Measurements from ENCODE around the gene SERPINF2.
"Not testable (repeated sequence)": the region's sequence is repeated elsewhere in the genome, so short reads cannot be mapped to it uniquely, and the experiment has no call there.

The SERPINF2 gene

GRCh38 chr17:1792495-1793446 is 50.1 kb downstream of the SERPINF2 start:
- DNase-seq (ENCODE audit: low read depth) = no peak

GRCh38 chr17:1793447-1793806 is 50.8 kb downstream of the SERPINF2 start:
- DNase-seq (ENCODE audit: low read depth) = no peak

GRCh38 chr17:1796800-1797199 is 54.1 kb downstream of the SERPINF2 start:
- DNase-seq (ENCODE audit: low read depth) = no peak

GRCh38 chr17:1797323-1797722 is 54.7 kb downstream of the SERPINF2 start:
- DNase-seq (ENCODE audit: low read depth) = no peak

- DNase-seq (ENCODE audit: low read depth) = not testable (repeated sequence)
Observed at GRCh38 chr17:1797846-1798245, 55.2 kb downstream of the SERPINF2 start.

GRCh38 chr17:1800240-1800639 is 57.6 kb downstream of the SERPINF2 start:
- DNase-seq (ENCODE audit: low read depth) = no peak

GRCh38 chr17:1800712-1801111 is 58.0 kb downstream of the SERPINF2 start:
- DNase-seq (ENCODE audit: low read depth) = no peak

GRCh38 chr17:1802429-1802828 is 59.8 kb downstream of the SERPINF2 start:
- no peak for DNase-seq (ENCODE audit: low read depth)

GRCh38 chr17:1803280-1803679 is 60.6 kb downstream of the SERPINF2 start:
- DNase-seq (ENCODE audit: low read depth) = no peak

Measured in stimulated activated CD8-positive, alpha-beta memory T cell treated with anti-CD3 and anti-CD28 coated beads, Interleukin-15, amount 100 ng/mL, for 1 hour (primary cell).